GM13976 (cell line): ENCODE measurements around the gene TMEM238.
A peak's percentile ranks its signal among the peaks of the same experiment; 100 is the strongest.

Experiments used
- DNase-seq: peaks from one replicate; pipeline ENCODE4 v3.0.0; 2012; ENCODE audit warnings: low spot score
- in situ Hi-C: fragments of 300-500 bp; cut with MboI; formaldehyde crosslinking; loops from one replicate; pipeline ENCODE4 v1.12.0; 2022; ENCODE audit warnings: low sequenced_read_pairs, mixed read lengths, inconsistent platforms; ENCODE audit not compliant: unreplicated experiment
- TF ChIP-seq, protein P1 (sequence below): IDR thresholded peaks from 2 replicates; pipeline ENCODE4 v1.5.1; 2012; ENCODE audit warnings: borderline replicate concordance, mild to moderate bottlenecking; ENCODE audit not compliant: insufficient read depth; ENCODE audit errors: extremely low read depth, missing control alignments, control extremely low read depth

The TMEM238 gene

DNA sequence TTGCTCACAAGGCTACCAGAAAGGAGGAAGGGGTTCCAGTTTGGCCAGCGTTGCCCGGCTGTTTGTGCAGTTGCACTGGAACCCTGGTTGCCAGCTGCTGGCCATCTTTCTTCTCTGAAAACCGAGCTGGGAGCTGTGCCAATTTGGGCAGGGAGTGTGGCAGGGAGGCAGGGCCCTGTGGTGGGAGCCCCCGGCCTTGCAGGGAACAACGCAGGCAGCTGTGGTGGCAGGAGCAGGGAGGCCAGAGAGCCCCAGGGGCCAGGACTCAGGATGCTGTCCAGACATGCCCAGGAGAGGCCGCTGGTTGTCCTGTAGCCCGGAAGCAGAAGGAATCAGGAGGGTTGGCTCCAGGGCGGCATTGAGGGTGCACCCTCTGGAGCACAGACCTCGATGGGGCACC is 39.6 kb downstream of the TMEM238 start:
- DNase-seq = no peak
- in situ Hi-C loops = no loop called here
- TF ChIP-seq, protein P1, sequence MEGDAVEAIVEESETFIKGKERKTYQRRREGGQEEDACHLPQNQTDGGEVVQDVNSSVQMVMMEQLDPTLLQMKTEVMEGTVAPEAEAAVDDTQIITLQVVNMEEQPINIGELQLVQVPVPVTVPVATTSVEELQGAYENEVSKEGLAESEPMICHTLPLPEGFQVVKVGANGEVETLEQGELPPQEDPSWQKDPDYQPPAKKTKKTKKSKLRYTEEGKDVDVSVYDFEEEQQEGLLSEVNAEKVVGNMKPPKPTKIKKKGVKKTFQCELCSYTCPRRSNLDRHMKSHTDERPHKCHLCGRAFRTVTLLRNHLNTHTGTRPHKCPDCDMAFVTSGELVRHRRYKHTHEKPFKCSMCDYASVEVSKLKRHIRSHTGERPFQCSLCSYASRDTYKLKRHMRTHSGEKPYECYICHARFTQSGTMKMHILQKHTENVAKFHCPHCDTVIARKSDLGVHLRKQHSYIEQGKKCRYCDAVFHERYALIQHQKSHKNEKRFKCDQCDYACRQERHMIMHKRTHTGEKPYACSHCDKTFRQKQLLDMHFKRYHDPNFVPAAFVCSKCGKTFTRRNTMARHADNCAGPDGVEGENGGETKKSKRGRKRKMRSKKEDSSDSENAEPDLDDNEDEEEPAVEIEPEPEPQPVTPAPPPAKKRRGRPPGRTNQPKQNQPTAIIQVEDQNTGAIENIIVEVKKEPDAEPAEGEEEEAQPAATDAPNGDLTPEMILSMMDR = no peak

GRCh38 chr19:55341595-55342531 is 42.2 kb downstream of the TMEM238 start:
- TF ChIP-seq, protein P1 = no peak
- DNase-seq = no peak
- in situ Hi-C loops = no loop called here

DNA sequence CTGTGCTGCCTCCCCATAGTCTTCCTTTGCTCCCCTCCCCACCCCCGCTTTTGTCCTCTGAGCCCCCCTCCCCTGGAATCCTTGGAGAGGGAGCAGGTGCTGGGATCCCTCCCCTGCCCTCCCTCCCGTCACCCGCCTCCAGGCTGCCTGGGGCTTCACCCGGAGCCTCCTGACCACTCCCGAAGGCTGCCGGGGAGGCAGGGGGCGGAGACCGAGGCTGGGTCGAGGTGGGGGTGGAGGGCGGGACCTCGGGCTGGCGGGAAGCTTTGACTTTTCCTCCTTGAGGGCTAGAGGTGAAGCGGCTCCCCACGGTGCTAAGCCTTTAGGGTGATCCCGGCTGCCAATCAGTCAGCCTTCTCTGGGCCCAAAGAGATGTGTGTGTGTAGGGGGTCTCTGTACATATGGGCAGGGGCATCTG is 42.9 kb downstream of the TMEM238 start:
- peak; percentile 94 for DNase-seq
- in situ Hi-C loops = no loop called here
- TF ChIP-seq, protein P1 = no peak

GRCh38 chr19:55340784-55341147 is 43.3 kb downstream of the TMEM238 start:
- TF ChIP-seq, protein P1 = no peak
- no peak for DNase-seq
- in situ Hi-C loops = no loop called here

- DNase-seq = peak; percentile 62
- in situ Hi-C loops = no loop called here
- TF ChIP-seq, protein P1 = no peak
Observed at GRCh38 chr19:55339889-55340783, 44.0 kb downstream of the TMEM238 start.

GRCh38 chr19:55339105-55339888 is 44.8 kb downstream of the TMEM238 start, which contains the start of gene KMT5C:
Gene KMT5C (plus strand): TSS chr19:55339876. CDS start chr19:55341937, 2,061 bp downstream.
- peak; percentile 98 for DNase-seq
- in situ Hi-C loops = no loop called here
- TF ChIP-seq, protein P1 = no peak
